ENCODE results near the gene OGA. TPM values are rescaled to one million over a fixed set of nuclear protein-coding genes. Genes with fewer than 3 reads are reported as not detected.

OGA gene
- total RNA-seq (ENCODE audit: low replicate concordance) = 93.7 and 165 TPM in 2 replicates

GRCh38 chr10:101818119-101818871, at the start of gene OGA:
OGA (minus strand) TSS chr10:101818444; CDS start chr10:101818022, 422 bp downstream.
- DNase-seq (ENCODE audit: low read depth) = peak; percentile 100
- TF ChIP-seq CTCF (IDR thresholded peaks at IDR 0.05; ENCODE audit: insufficient read depth, low read length) = no peak
- peak within 1 kb of the TSS; percentile 98 for H3K4me3 ChIP-seq (ENCODE audit: low read depth, low read length)

DNA sequence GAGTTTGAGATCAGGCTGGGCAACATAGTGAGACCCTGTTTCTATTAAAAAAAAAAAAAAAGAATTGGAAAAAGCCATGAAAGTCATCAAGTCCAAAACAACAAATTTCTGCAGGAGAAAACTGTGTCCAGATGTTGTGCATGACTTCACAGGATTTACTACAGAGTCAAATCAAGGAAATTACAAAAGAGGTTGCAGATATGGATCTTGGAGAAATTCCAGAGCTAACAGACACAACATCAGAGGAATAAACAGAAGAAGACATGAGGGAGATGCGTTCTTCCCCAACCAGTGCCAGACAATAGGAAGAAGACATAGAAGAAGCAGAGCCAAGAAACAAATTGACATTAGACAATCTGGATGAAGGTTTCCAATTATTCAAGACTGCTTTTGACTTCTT, 49.7 kb upstream of the OGA start:
- DNase-seq (ENCODE audit: low read depth) = no peak
- TF ChIP-seq CTCF (IDR thresholded peaks at IDR 0.05; ENCODE audit: insufficient read depth, low read length) = no peak
- no peak overlapping the region for H3K4me3 ChIP-seq (ENCODE audit: low read depth, low read length)

GRCh38 chr10:101859530-101859929, 41.3 kb upstream of the OGA start:
- TF ChIP-seq CTCF (IDR thresholded peaks at IDR 0.05; ENCODE audit: insufficient read depth, low read length) = no peak
- no peak for DNase-seq (ENCODE audit: low read depth)

GRCh38 chr10:101858723-101859500, 40.7 kb upstream of the OGA start:
- TF ChIP-seq CTCF (IDR thresholded peaks at IDR 0.05; ENCODE audit: insufficient read depth, low read length) = no peak
- no peak for DNase-seq (ENCODE audit: low read depth)
- H3K4me3 ChIP-seq (ENCODE audit: low read depth, low read length) = no peak overlapping the region

More at GRCh38 chr10:101859530-101859929, 41.3 kb upstream of the OGA start:
- H3K4me3 ChIP-seq (ENCODE audit: low read depth, low read length) = no peak overlapping the region

DNA sequence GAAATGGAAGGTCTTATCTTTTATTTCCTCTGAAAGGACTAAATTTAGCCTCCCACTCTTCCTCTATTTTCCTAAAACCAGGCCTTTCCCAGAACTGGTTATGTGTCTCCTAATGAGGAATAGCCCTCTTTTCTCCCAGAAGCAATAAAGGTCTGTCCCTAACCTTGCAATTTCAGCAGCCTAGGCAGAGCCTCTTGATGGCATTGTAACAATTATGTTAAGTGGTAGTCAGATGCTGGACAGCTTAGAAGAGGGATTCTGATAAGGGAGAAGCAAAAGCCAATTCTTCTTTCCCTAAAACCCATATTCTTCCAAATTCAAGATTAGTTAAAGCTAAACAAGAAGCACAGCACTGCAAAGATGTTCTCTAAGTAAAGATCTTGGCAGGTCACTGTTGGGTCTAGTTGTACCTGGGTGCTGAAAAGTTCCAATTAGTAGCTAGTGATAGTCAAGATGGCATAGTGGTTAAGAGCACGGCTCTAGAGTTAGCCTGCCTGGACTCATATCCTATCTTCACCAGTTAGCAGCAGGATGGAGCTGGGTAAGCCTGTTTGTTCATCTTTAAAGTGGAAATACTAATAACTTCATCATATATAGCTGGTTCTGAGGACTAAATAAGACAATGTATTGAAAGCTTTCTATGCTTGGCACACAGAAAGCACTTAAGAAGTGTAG, 39.7 kb upstream of the OGA start:
- no peak for TF ChIP-seq CTCF (IDR thresholded peaks at IDR 0.05; ENCODE audit: insufficient read depth, low read length)
- DNase-seq (ENCODE audit: low read depth) = no peak
- no peak overlapping the region for H3K4me3 ChIP-seq (ENCODE audit: low read depth, low read length)

GRCh38 chr10:101856626-101857025, 38.4 kb upstream of the OGA start:
- DNase-seq (ENCODE audit: low read depth) = no peak
- H3K4me3 ChIP-seq (ENCODE audit: low read depth, low read length) = no peak overlapping the region
- TF ChIP-seq CTCF (IDR thresholded peaks at IDR 0.05; ENCODE audit: insufficient read depth, low read length) = no peak
